MCF 10A (cell line): ENCODE measurements around the gene ANP32B. TPM values are rescaled to one million over a fixed set of nuclear protein-coding genes. Genes with fewer than 3 reads are reported as not detected.

Experiments
- BruUV-seq: library from RNA; stranded (reverse); fragments of 400-500 nt; replicated peaks from 2 replicates; lab custom pipeline; 2021; lab: Mats Ljungman, UMichigan
- CTCF ChIA-PET: fragments of 300-600 bp; sonication (Branson Sonifier 250); formaldehyde crosslinking; extraction: SDS; loops from one replicate; lab custom pipeline; 2021; ENCODE audit warnings: antibody characterized with exemption, inconsistent platforms; lab: Yijun Ruan, JAX
- POLR2A ChIA-PET: fragments of 300-600, 350-650 bp; sonication (Branson Sonifier 250); formaldehyde crosslinking; extraction: SDS; loops from one replicate; lab custom pipeline; 2020; ENCODE audit warnings: antibody characterized with exemption, inconsistent platforms; lab: Yijun Ruan, JAX
- DNase-seq: peaks from one replicate; pipeline ENCODE4 v3.0.0-alpha.2; 2018; ENCODE audit not compliant: unreplicated experiment
- H3K27ac Mint-ChIP-seq: one replicate; pipeline ENCODE4 v1.8.0; 2022; ENCODE audit warnings: mild to moderate bottlenecking, low read depth, mixed read lengths; ENCODE audit not compliant: unreplicated experiment
- H3K27me3 Mint-ChIP-seq: one replicate; pipeline ENCODE4 v1.8.0; 2022; ENCODE audit warnings: mixed read lengths; ENCODE audit not compliant: insufficient read depth, unreplicated experiment
- H3K36me3 Mint-ChIP-seq: one replicate; pipeline ENCODE4 v1.8.0; 2022; ENCODE audit warnings: mild to moderate bottlenecking, moderate library complexity, mixed read lengths; ENCODE audit not compliant: insufficient read depth, unreplicated experiment
- H3K4me1 Mint-ChIP-seq: one replicate; pipeline ENCODE4 v1.8.0; 2022; ENCODE audit warnings: mixed read lengths; ENCODE audit not compliant: insufficient read depth, unreplicated experiment
- H3K4me3 Mint-ChIP-seq: one replicate; pipeline ENCODE4 v1.8.0; 2022; ENCODE audit warnings: mild to moderate bottlenecking, moderate library complexity, mixed read lengths; ENCODE audit not compliant: unreplicated experiment
- H3K9me3 Mint-ChIP-seq: one replicate; pipeline ENCODE4 v1.8.0; 2022; ENCODE audit warnings: mixed read lengths; ENCODE audit not compliant: unreplicated experiment
- intact Hi-C: fragments of 100-400 bp; cut with micrococcal nuclease; formaldehyde crosslinking; loops from 2 replicates; pipeline ENCODE4 v1.14.1; 2022
- total RNA-seq: library from RNA; stranded (reverse); gene quantifications from 2 replicates; pipeline ENCODE4 v1.2.3, GENCODE V29; 2022
- TF ChIP-seq, protein P1 (sequence below): fragments of 200-600 bp; IDR thresholded peaks from one replicate; pipeline ENCODE4 v1.8.0; 2022; ENCODE audit warnings: antibody characterized with exemption, mild to moderate bottlenecking; ENCODE audit not compliant: unreplicated experiment

ANP32B gene
- total RNA-seq, 1 experiment from 2014 or later: 245 TPM

DNA sequence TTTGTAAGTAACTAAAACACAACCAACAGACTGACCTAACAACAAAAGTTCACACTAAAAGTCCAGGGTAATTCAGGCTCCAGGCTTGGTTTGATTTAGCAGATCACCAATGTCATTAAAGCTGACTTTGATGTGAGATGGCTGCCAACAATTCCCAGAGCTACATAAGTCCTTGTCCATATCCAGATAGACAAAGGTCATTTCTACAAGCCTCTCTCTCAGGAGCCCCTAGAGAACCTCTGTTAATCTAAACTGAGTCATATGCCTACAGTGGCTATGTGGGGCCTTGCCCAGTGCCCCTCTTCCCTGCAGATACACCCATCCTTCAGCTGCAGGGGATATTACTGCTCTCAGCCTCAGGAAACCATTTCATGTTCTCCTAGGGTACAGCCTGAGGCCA lies 18.2 kb upstream of the ANP32B start:
- TF ChIP-seq, protein P1, sequence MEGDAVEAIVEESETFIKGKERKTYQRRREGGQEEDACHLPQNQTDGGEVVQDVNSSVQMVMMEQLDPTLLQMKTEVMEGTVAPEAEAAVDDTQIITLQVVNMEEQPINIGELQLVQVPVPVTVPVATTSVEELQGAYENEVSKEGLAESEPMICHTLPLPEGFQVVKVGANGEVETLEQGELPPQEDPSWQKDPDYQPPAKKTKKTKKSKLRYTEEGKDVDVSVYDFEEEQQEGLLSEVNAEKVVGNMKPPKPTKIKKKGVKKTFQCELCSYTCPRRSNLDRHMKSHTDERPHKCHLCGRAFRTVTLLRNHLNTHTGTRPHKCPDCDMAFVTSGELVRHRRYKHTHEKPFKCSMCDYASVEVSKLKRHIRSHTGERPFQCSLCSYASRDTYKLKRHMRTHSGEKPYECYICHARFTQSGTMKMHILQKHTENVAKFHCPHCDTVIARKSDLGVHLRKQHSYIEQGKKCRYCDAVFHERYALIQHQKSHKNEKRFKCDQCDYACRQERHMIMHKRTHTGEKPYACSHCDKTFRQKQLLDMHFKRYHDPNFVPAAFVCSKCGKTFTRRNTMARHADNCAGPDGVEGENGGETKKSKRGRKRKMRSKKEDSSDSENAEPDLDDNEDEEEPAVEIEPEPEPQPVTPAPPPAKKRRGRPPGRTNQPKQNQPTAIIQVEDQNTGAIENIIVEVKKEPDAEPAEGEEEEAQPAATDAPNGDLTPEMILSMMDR: no peak
- intact Hi-C loops: no loop called here
- POLR2A ChIA-PET: no interaction called here
- CTCF ChIA-PET: interaction anchor here (0.6 to 1.8 kb wide), 4 partner anchors 11 to 103 kb away, joined by 4 to 5 read pairs (median 4); no protein-coding TSS in a partner anchor
- no peak for DNase-seq
- no peaks in the 10 kb centered on the region for H3K9me3 Mint-ChIP-seq
- no peaks in the 10 kb centered on the region for H3K4me1 Mint-ChIP-seq
- no TSS peak for BruUV-seq
- H3K36me3 Mint-ChIP-seq: no peaks in the 10 kb centered on the region
- H3K27ac Mint-ChIP-seq: no peak overlapping the region
- peaks cover 28% of the 10 kb centered on the region for H3K27me3 Mint-ChIP-seq
- no peak overlapping the region for H3K4me3 Mint-ChIP-seq

GRCh38 chr9:97966493-97966892 lies 16.6 kb upstream of the ANP32B start:
- no peaks in the 10 kb centered on the region for H3K36me3 Mint-ChIP-seq
- CTCF ChIA-PET: interaction anchor here (0.6 to 1.4 kb wide), 7 partner anchors 8 to 822 kb away, joined by 3 to 5 read pairs (median 3); no protein-coding TSS in a partner anchor
- TF ChIP-seq, protein P1: no peak
- no peaks in the 10 kb centered on the region for H3K4me1 Mint-ChIP-seq
- no peak overlapping the region for H3K4me3 Mint-ChIP-seq
- BruUV-seq: no TSS peak
- intact Hi-C loops: no loop called here
- POLR2A ChIA-PET: no interaction called here
- no peaks in the 10 kb centered on the region for H3K9me3 Mint-ChIP-seq
- peaks cover 28% of the 10 kb centered on the region for H3K27me3 Mint-ChIP-seq
- no peak for DNase-seq
- no peak overlapping the region for H3K27ac Mint-ChIP-seq

DNA sequence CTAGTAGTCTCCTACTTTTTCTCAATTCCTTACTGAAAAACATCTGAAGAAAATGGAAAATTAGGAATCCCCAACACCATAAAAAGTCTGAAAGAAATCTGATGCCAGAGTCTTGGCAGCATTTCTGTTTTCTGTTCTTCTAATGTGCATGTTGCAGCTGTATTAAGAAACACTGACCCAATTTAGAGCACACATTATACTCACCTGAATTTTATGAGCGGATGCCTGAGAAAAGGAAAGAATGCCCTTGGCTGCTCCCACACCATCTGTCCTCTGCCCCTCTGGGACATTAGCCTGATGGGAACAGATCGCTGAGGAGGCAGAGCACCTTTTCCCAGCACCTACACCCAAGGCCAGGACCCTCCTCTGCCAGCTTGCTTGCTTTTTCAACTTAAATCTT lies 14.1 kb upstream of the ANP32B start:
- ChIA-PET CTCF (interaction anchor here (0.6 to 0.8 kb wide), 2 partner anchors 15 to 55 kb away, joined by 3 to 4 read pairs; no protein-coding TSS in a partner anchor), POLR2A (interaction anchor here (1.0 to 2.6 kb wide), 2 partner anchors 11 to 13 kb away, joined by 3 to 12 read pairs; partner anchors contain the start of gene ANP32B)
- Mint-ChIP-seq H3K4me1 (no peaks in the 10 kb centered on the region), H3K27ac (no peak overlapping the region), H3K9me3 (no peaks in the 10 kb centered on the region), H3K4me3 (no peak overlapping the region), H3K36me3 (no peaks in the 10 kb centered on the region), H3K27me3 (peaks cover 32% of the 10 kb centered on the region)
- intact Hi-C loops: no loop called here
- no peak for DNase-seq
- TF ChIP-seq, protein P1: no peak
- no TSS peak for BruUV-seq

GRCh38 chr9:97970165-97970564 lies 13.0 kb upstream of the ANP32B start:
- peaks cover 23% of the 10 kb centered on the region for H3K27me3 Mint-ChIP-seq
- no peaks in the 10 kb centered on the region for H3K4me1 Mint-ChIP-seq
- no peak overlapping the region for H3K4me3 Mint-ChIP-seq
- intact Hi-C loops: no loop called here
- no peaks in the 10 kb centered on the region for H3K36me3 Mint-ChIP-seq
- ChIA-PET CTCF (interaction anchor here (1.0 to 1.7 kb wide), 2 partner anchors 8 to 12 kb away, joined by 3 to 10 read pairs; no protein-coding TSS in a partner anchor), POLR2A (no interaction called here)
- no peak for DNase-seq
- no peak overlapping the region for H3K27ac Mint-ChIP-seq
- TF ChIP-seq, protein P1: no peak
- no TSS peak for BruUV-seq
- H3K9me3 Mint-ChIP-seq: no peaks in the 10 kb centered on the region
